Effector memory CD8-positive, alpha-beta T cell (primary cell): Measurements from ENCODE around the gene IER3IP1.

Source experiments
- ATAC-seq: fragments of 150-1000 bp; cut with Tn5 transposase; replicated peaks from 2 replicates; pipeline ENCODE4 v1.10.0; 2021; ENCODE audit warnings: mild to moderate bottlenecking, moderate library complexity
- DNase-seq, 3 experiments: peaks; one replicate each; pipeline ENCODE4 v3.0.0; 2021
- H3K27ac Mint-ChIP-seq, 2 donors: one replicate each; pipeline ENCODE4 v1.8.0; 2022; ENCODE audit warnings: mild to moderate bottlenecking in 2 of 2, mixed read lengths in 2 of 2, moderate library complexity in 2 of 2
- H3K27me3 Mint-ChIP-seq, 2 donors: one replicate each; pipeline ENCODE4 v1.8.0; 2022; ENCODE audit warnings: mixed read lengths in 2 of 2
- H3K36me3 Mint-ChIP-seq: one replicate; pipeline ENCODE4 v1.8.0; 2022; ENCODE audit warnings: mild to moderate bottlenecking, moderate library complexity, mixed read lengths; ENCODE audit not compliant: insufficient read depth
- H3K4me1 Mint-ChIP-seq, 2 donors: one replicate each; pipeline ENCODE4 v1.8.0; 2022; ENCODE audit warnings: low read depth in 2 of 2, mixed read lengths in 2 of 2
- H3K4me3 Mint-ChIP-seq, 2 donors: one replicate each; pipeline ENCODE4 v1.8.0; 2022; ENCODE audit warnings: mild to moderate bottlenecking in 2 of 2, mixed read lengths in 2 of 2, moderate library complexity in 2 of 2
- H3K9me3 Mint-ChIP-seq, 2 donors: one replicate each; pipeline ENCODE4 v1.8.0; 2022; ENCODE audit warnings: mixed read lengths in 2 of 2

Gene IER3IP1

GRCh38 chr18:47108373-47108772, 67.8 kb downstream of the IER3IP1 start:
- DNase-seq (no peak), ATAC-seq (no peak)
- no peaks in the 10 kb centered on the region for H3K9me3 Mint-ChIP-seq
- peak overlapping the region in 1 of 2 donors; percentile 13 for H3K27ac Mint-ChIP-seq
- H3K27me3 Mint-ChIP-seq: no peaks in the 10 kb centered on the region
- no peak overlapping the region for H3K4me3 Mint-ChIP-seq
- H3K4me1 Mint-ChIP-seq: no peaks in the 10 kb centered on the region
- H3K36me3 Mint-ChIP-seq: peaks cover 34% of the 10 kb centered on the region
